Measurements from ENCODE around the gene PTGIS. TPM values are rescaled to one million over a fixed set of nuclear protein-coding genes. Genes with fewer than 3 reads are reported as not detected.

PTGIS gene
- polyA plus RNA-seq, 2 of the 4 experiments (the other 2 are of a cell fraction), result 0.03 to 0.04 TPM

DNA sequence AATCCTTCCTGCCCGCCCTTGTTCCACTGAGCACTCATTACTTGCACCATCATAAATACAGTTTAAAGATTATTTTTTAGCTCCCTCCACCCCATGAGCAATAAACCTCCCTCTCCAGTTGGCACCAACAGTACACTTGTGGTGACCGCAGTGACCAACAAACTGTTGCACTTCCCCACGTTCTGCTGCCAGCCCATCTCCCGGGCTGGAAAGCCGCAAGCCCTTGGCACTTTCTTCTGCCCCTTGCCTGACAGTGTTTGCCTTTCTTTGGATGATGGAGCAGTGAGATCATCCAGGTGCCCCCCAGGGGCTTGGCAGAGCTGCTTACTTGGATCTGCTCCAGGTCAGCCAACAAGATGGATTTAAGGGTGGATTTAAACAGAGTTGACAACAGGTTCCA, 107.0 kb downstream of the PTGIS start:
- DNase-seq (ENCODE audit: low read depth in 1 of 2, low spot score in 1 of 2), result no peak
- POLR2A ChIA-PET, result no interaction called here
- no peak for FAIRE-seq

DNA sequence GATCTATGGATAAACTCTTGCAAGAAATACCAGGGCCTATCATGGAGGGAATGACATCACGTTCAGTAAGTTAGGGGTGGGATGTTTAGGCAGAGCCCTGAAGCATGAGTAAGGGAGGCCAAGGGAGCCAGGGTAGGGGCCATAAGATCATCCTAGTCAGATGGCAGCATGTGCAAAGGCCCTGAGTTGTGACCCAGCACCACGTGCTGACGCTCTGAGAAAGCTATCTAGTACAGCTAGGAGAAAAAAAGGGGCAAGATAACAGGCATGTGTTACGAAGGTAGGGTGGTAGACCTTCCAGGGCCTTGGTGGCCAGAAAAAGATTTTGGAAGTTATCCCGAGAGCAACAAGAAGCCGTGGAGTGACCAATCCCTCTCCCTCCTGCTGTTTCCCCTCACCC, 107.8 kb downstream of the PTGIS start:
- 38% methylated on average over 6 of the region's 6 CpGs for WGBS (ENCODE audit: missing lambda C conversion rate)
- Histone ChIP-seq H3K9me3 (no peaks in the 10 kb centered on the region), H3K4me2 (no peak overlapping the region), H3K4me3 (no peak overlapping the region), H3K27ac (no peak overlapping the region), H3K4me1 (0 out of 3 replicates have a peak, but pooled peaks cover 7% of the 10 kb centered on the region)
- ChIA-PET CTCF (interaction anchor here (1.6 kb wide), 1 partner anchor 24 kb away, joined by 12 read pairs; no protein-coding TSS in a partner anchor), POLR2A (no interaction called here)
- FAIRE-seq (no peak), DNase-seq (ENCODE audit: low read depth in 1 of 2, low spot score in 1 of 2) (no peak), ATAC-seq (no peak)
- TF ChIP-seq HOXB5 (CRISPR knock-in tag; IDR thresholded peaks at IDR 0.05) (no peak), NR3C1 (IDR thresholded peaks at IDR 0.05) (no peak), FOSB (CRISPR knock-in tag; IDR thresholded peaks at IDR 0.05) (no peak), MAZ (IDR thresholded peaks at IDR 0.05; ENCODE audit: borderline replicate concordance, low read depth, low read length) (no peak), RARB (CRISPR knock-in tag; IDR thresholded peaks at IDR 0.05) (no peak), EHMT2 (IDR thresholded peaks at IDR 0.05; ENCODE audit: low read depth) (no peak), ZC3H11A (IDR thresholded peaks at IDR 0.05) (no peak), CEBPB (IDR thresholded peaks at IDR 0.05) (no peak), KDM5A (IDR thresholded peaks at IDR 0.05) (no peak), SMC3 (IDR thresholded peaks at IDR 0.05) (no peak), RCOR1 (IDR thresholded peaks at IDR 0.05; ENCODE audit: low read depth, low read length) (no peak), CBX2 (IDR thresholded peaks at IDR 0.05; ENCODE audit: borderline replicate concordance, low read depth) (no peak)
- TF ChIP-seq, protein P1, sequence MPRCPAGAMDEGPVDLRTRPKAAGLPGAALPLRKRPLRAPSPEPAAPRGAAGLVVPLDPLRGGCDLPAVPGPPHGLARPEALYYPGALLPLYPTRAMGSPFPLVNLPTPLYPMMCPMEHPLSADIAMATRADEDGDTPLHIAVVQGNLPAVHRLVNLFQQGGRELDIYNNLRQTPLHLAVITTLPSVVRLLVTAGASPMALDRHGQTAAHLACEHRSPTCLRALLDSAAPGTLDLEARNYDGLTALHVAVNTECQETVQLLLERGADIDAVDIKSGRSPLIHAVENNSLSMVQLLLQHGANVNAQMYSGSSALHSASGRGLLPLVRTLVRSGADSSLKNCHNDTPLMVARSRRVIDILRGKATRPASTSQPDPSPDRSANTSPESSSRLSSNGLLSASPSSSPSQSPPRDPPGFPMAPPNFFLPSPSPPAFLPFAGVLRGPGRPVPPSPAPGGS (IDR thresholded peaks at IDR 0.05), result no peak
- TF ChIP-seq, protein P2, sequence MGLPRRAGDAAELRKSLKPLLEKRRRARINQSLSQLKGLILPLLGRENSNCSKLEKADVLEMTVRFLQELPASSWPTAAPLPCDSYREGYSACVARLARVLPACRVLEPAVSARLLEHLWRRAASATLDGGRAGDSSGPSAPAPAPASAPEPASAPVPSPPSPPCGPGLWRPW (IDR thresholded peaks at IDR 0.05), result no peak
- TF ChIP-seq, protein P3, sequence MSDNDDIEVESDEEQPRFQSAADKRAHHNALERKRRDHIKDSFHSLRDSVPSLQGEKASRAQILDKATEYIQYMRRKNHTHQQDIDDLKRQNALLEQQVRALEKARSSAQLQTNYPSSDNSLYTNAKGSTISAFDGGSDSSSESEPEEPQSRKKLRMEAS (IDR thresholded peaks at IDR 0.05), result no peak
- TF ChIP-seq, protein P4, sequence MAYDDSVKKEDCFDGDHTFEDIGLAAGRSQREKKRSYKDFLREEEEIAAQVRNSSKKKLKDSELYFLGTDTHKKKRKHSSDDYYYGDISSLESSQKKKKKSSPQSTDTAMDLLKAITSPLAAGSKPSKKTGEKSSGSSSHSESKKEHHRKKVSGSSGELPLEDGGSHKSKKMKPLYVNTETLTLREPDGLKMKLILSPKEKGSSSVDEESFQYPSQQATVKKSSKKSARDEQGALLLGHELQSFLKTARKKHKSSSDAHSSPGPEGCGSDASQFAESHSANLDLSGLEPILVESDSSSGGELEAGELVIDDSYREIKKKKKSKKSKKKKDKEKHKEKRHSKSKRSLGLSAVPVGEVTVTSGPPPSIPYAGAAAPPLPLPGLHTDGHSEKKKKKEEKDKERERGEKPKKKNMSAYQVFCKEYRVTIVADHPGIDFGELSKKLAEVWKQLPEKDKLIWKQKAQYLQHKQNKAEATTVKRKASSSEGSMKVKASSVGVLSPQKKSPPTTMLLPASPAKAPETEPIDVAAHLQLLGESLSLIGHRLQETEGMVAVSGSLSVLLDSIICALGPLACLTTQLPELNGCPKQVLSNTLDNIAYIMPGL (CRISPR knock-in tag; IDR thresholded peaks at IDR 0.05; ENCODE audit: borderline replicate concordance), result no peak

More for the DNA sequence above, 107.0 kb downstream of the PTGIS start:
- Histone ChIP-seq H3K4me3 (no peak overlapping the region), H3K27ac (no peak overlapping the region), H3K9me3 (no peaks in the 10 kb centered on the region), H3K4me2 (no peak overlapping the region), H3K4me1 (0 out of 3 replicates have a peak, but pooled peaks cover 7% of the 10 kb centered on the region)
- TF ChIP-seq, protein P2 (IDR thresholded peaks at IDR 0.05), result no peak
- no peak for TF ChIP-seq ZFP36 (IDR thresholded peaks at IDR 0.05; ENCODE audit: borderline replicate concordance, partially characterized antibody)
- TF ChIP-seq TP53 (CRISPR knock-in tag; IDR thresholded peaks at IDR 0.05), result no peak
- no peak for TF ChIP-seq CEBPB (IDR thresholded peaks at IDR 0.05)
- no peak for TF ChIP-seq HOXB13 (CRISPR knock-in tag; IDR thresholded peaks at IDR 0.05; ENCODE audit: low read depth)
- no peak for TF ChIP-seq HDAC2 (IDR thresholded peaks at IDR 0.05)
- no peak for TF ChIP-seq RAD21 (conservative IDR thresholded peaks at IDR 0.05 in 1 of 2, IDR thresholded peaks at IDR 0.05 in 1 of 2)
- TF ChIP-seq, protein P3 (IDR thresholded peaks at IDR 0.05), result no peak
- TF ChIP-seq, protein P5, sequence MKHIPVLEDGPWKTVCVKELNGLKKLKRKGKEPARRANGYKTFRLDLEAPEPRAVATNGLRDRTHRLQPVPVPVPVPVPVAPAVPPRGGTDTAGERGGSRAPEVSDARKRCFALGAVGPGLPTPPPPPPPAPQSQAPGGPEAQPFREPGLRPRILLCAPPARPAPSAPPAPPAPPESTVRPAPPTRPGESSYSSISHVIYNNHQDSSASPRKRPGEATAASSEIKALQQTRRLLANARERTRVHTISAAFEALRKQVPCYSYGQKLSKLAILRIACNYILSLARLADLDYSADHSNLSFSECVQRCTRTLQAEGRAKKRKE (CRISPR knock-in tag; IDR thresholded peaks at IDR 0.05; ENCODE audit: low read depth), result no peak
- no peak for TF ChIP-seq FOXS1 (CRISPR knock-in tag; IDR thresholded peaks at IDR 0.05)
- no peak for TF ChIP-seq KDM5A (IDR thresholded peaks at IDR 0.05)
- no peak for TF ChIP-seq MYC (IDR thresholded peaks at IDR 0.05; ENCODE audit: borderline replicate concordance, low read length)
- TF ChIP-seq JUNB (IDR thresholded peaks at IDR 0.05), result no peak
- TF ChIP-seq RARB (CRISPR knock-in tag; IDR thresholded peaks at IDR 0.05), result no peak
- TF ChIP-seq RCOR1 (IDR thresholded peaks at IDR 0.05; ENCODE audit: low read depth, low read length), result no peak
- TF ChIP-seq ZNF302 (CRISPR knock-in tag; IDR thresholded peaks at IDR 0.05), result no peak
- TF ChIP-seq SMC3 (IDR thresholded peaks at IDR 0.05), result no peak
- TF ChIP-seq, protein P6, sequence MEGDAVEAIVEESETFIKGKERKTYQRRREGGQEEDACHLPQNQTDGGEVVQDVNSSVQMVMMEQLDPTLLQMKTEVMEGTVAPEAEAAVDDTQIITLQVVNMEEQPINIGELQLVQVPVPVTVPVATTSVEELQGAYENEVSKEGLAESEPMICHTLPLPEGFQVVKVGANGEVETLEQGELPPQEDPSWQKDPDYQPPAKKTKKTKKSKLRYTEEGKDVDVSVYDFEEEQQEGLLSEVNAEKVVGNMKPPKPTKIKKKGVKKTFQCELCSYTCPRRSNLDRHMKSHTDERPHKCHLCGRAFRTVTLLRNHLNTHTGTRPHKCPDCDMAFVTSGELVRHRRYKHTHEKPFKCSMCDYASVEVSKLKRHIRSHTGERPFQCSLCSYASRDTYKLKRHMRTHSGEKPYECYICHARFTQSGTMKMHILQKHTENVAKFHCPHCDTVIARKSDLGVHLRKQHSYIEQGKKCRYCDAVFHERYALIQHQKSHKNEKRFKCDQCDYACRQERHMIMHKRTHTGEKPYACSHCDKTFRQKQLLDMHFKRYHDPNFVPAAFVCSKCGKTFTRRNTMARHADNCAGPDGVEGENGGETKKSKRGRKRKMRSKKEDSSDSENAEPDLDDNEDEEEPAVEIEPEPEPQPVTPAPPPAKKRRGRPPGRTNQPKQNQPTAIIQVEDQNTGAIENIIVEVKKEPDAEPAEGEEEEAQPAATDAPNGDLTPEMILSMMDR (IDR thresholded peaks at IDR 0.05), result no peak
- CTCF ChIA-PET, result interaction anchor here (1.6 kb wide), 1 partner anchor 23 kb away, joined by 12 read pairs; no protein-coding TSS in a partner anchor
- ATAC-seq, result no peak
- 32% methylated on average over 5 of the region's 5 CpGs for WGBS (ENCODE audit: missing lambda C conversion rate)
